Liver (tissue), 9 donors: ENCODE measurements around the gene RAB11FIP3. TPM values are rescaled to one million over a fixed set of nuclear protein-coding genes. Genes with fewer than 3 reads are reported as not detected.
"Not testable (repeated sequence)": the region's sequence is repeated elsewhere in the genome, so short reads cannot be mapped to it uniquely, and the experiment has no call there.

ENCODE experiments used
- DNase-seq: peaks from one replicate; pipeline ENCODE4 v3.0.0-alpha.2; 2017; ENCODE audit warnings: low spot score
- H3K27ac ChIP-seq, 2 donors: one replicate each; pipeline ENCODE4 v1.7.0; 2013; ENCODE audit warnings: inconsistent platforms in 2 of 2, low read length in 2 of 2, control low read depth in 1 of 2, low read depth in 1 of 2, mild to moderate bottlenecking in 1 of 2
- H3K27me3 ChIP-seq, 4 donors: one replicate each; pipeline versions ENCODE4 v1.6.1 to v1.7.0; 2013; ENCODE audit warnings: low read length in 3 of 4, inconsistent platforms in 1 of 4, mild to moderate bottlenecking in 1 of 4, moderate library complexity in 1 of 4; ENCODE audit not compliant: control insufficient read depth in 4 of 4, insufficient read depth in 4 of 4
- H3K36me3 ChIP-seq, 4 donors: one replicate each; pipeline versions ENCODE4 v1.6.1 to v1.7.0; 2013; ENCODE audit warnings: low read length in 3 of 4, mild to moderate bottlenecking in 3 of 4, low read depth in 1 of 4, moderate library complexity in 1 of 4; ENCODE audit not compliant: control insufficient read depth in 4 of 4, insufficient read depth in 3 of 4
- H3K4me1 ChIP-seq, 4 donors: one replicate each; pipeline versions ENCODE4 v1.6.1 to v1.7.0; 2013; ENCODE audit warnings: low read length in 3 of 4, mild to moderate bottlenecking in 3 of 4, moderate library complexity in 1 of 4; ENCODE audit not compliant: control insufficient read depth in 4 of 4, insufficient read depth in 4 of 4
- H3K4me3 ChIP-seq, 3 donors: one replicate each; pipeline versions ENCODE4 v1.6.1 to v1.7.0; 2013; ENCODE audit warnings: low read length in 3 of 3, control low read depth in 1 of 3, low read depth in 1 of 3, mild to moderate bottlenecking in 1 of 3
- H3K9ac ChIP-seq, 2 donors: one replicate each; pipeline ENCODE4 v1.7.0; 2013; ENCODE audit warnings: low read length in 2 of 2, mild to moderate bottlenecking in 2 of 2, moderate library complexity in 2 of 2, control low read depth in 1 of 2, low read depth in 1 of 2
- H3K9me3 ChIP-seq, 4 donors: one replicate each; pipeline versions ENCODE4 v1.6.1 to v1.7.0; 2013; ENCODE audit warnings: low read length in 3 of 4; ENCODE audit not compliant: control insufficient read depth in 4 of 4
- FOXA1 ChIP-seq: IDR thresholded peaks from 2 replicates; pipeline ENCODE4 v1.6.1; 2016; ENCODE audit warnings: antibody characterized with exemption
- GABPA ChIP-seq, 2 donors: IDR thresholded peaks in 1 of 2; conservative IDR thresholded peaks in 1 of 2; 2 replicates each; pipeline ENCODE4 v1.6.1; 2016; ENCODE audit warnings: antibody characterized with exemption in 2 of 2, mild to moderate bottlenecking in 1 of 2, moderate library complexity in 1 of 2
- NR2F2 ChIP-seq: IDR thresholded peaks from 2 replicates; pipeline ENCODE4 v1.6.1; 2016; ENCODE audit warnings: antibody characterized with exemption
- RAD21 ChIP-seq, 2 donors: IDR thresholded peaks; 2 replicates each; pipeline ENCODE4 v1.6.1; 2016; ENCODE audit warnings: antibody characterized with exemption in 2 of 2, mild to moderate bottlenecking in 2 of 2
- RXRA ChIP-seq, 2 donors: IDR thresholded peaks; 2 replicates each; pipeline ENCODE4 v1.6.1; 2017 to 2018; ENCODE audit warnings: antibody characterized with exemption in 2 of 2, mild to moderate bottlenecking in 1 of 2
- SP1 ChIP-seq: IDR thresholded peaks from 2 replicates; pipeline ENCODE4 v1.6.1; 2018; ENCODE audit warnings: antibody characterized with exemption, mild to moderate bottlenecking
- WGBS: extraction: QIAGEN DNeasy Blood & Tissue Kit; methylation state at CpG from one replicate; pipeline ENCODE4 v1.1.7; 2013; 5-methylcytosine and 5-hydroxymethylcytosine counted together
- polyA plus RNA-seq, 2 donors: library from polyadenylated mRNA; stranded (reverse) in 1 of 2; unstranded in 1 of 2; fragments of 200-250 nt in 1 of 2; fragments of >200 nt in 1 of 2; fragmentation: Nextera tagmentation in 1 of 2; extraction: Ambion mirVana in 1 of 2; gene quantifications; one replicate each; pipeline versions ENCODE4 v1.2.1 to v1.2.3, GENCODE V29; 2013 to 2015
- total RNA-seq, 2 donors: library from RNA; depleted of rRNA; stranded (reverse); fragments of >200 nt; gene quantifications; one replicate each; pipeline ENCODE4 v1.2.3, GENCODE V29; 2014
- TF ChIP-seq, protein P1 (sequence below): IDR thresholded peaks from 2 replicates; pipeline ENCODE4 v1.6.1; 2016; ENCODE audit warnings: antibody characterized with exemption, mild to moderate bottlenecking
- donor health status: healthy.
- donor health status: healthy.
- donor health status: healthy.
- donor health status: healthy.
- donor health status: healthy.

RAB11FIP3 gene
- total and polyA plus RNA-seq, 4 donors: 3.5 to 29.4 (median 15.7) TPM

DNA sequence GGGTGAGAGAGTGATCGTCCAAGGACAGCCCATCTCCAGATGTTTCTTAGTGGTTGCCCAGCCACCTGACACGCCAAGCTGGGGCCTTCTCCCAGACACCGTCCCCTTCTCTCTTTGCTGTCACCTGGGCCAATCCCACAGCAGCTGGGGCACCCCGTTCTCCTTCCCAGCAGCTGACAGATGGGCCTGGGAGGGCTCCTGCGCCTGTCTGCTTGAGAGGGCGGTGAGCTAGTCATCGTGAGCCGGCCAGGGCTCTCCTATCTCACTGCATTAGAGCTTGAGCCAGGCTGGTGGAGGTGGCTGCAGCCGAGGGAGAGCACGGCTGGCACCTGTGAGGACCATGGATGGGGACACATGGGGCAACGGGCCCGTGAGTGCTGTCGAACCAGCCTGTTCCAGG is 41.2 kb downstream of the RAB11FIP3 start:
- 92% methylated on average over 13 of the region's 13 CpGs for WGBS
- Histone ChIP-seq H3K36me3 (peaks cover 0 to 7% (median 2%) of the 10 kb centered on the region in 4 donors), H3K9ac (no peak overlapping the region), H3K4me3 (no peak overlapping the region), H3K27ac (no peak overlapping the region), H3K9me3 (no peaks in the 10 kb centered on the region), H3K4me1 (no peaks in the 10 kb centered on the region), H3K27me3 (no peaks in the 10 kb centered on the region)
- DNase-seq: no peak
- TF ChIP-seq SP1 (no peak), GABPA (IDR thresholded peaks at IDR 0.05 in 1 of 2, conservative IDR thresholded peaks at IDR 0.05 in 1 of 2) (no peak), FOXA1 (no peak), RAD21 (IDR thresholded peaks at IDR 0.05) (no peak), NR2F2 (no peak), RXRA (IDR thresholded peaks at IDR 0.05) (no peak)
- TF ChIP-seq, protein P1, sequence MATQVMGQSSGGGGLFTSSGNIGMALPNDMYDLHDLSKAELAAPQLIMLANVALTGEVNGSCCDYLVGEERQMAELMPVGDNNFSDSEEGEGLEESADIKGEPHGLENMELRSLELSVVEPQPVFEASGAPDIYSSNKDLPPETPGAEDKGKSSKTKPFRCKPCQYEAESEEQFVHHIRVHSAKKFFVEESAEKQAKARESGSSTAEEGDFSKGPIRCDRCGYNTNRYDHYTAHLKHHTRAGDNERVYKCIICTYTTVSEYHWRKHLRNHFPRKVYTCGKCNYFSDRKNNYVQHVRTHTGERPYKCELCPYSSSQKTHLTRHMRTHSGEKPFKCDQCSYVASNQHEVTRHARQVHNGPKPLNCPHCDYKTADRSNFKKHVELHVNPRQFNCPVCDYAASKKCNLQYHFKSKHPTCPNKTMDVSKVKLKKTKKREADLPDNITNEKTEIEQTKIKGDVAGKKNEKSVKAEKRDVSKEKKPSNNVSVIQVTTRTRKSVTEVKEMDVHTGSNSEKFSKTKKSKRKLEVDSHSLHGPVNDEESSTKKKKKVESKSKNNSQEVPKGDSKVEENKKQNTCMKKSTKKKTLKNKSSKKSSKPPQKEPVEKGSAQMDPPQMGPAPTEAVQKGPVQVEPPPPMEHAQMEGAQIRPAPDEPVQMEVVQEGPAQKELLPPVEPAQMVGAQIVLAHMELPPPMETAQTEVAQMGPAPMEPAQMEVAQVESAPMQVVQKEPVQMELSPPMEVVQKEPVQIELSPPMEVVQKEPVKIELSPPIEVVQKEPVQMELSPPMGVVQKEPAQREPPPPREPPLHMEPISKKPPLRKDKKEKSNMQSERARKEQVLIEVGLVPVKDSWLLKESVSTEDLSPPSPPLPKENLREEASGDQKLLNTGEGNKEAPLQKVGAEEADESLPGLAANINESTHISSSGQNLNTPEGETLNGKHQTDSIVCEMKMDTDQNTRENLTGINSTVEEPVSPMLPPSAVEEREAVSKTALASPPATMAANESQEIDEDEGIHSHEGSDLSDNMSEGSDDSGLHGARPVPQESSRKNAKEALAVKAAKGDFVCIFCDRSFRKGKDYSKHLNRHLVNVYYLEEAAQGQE: no peak

DNA sequence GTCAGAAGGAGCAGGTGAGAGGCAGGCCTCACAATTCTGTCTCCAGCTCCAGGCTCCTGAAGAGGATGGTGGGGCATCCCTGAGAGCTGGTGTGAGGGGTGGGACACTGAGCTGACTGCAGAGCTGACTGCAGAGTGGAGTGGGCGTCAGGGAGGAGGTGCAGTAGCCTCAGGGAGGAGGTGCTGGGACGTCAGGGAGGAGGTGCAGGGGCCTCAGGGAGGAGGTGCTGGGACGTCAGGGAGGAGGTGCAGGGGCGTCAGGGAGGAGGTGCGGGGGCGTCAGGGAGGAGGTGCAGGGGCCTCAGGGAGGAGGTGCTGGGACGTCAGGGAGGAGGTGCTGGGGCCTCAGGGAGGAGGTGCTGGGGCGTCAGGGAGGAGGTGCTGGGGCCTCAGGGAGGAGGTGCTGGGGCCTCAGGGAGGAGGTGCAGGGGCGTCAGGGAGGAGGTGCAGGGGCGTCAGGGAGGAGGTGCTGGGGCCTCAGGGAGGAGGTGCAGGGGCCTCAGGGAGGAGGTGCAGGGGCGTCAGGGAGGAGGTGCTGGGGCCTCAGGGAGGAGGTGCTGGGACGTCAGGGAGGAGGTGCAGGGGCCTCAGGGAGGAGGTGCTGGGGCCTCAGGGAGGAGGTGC is 41.9 kb downstream of the RAB11FIP3 start:
- H3K27me3 ChIP-seq, DNase-seq, H3K9me3 ChIP-seq, H3K4me3 ChIP-seq, H3K9ac ChIP-seq, H3K27ac ChIP-seq, H3K4me1 ChIP-seq, H3K36me3 ChIP-seq: not testable (repeated sequence)
- WGBS: 87% methylated on average over 12 of the region's 12 CpGs

GRCh38 chr16:468068-468821 is 42.8 kb downstream of the RAB11FIP3 start:
- WGBS: 82% methylated on average over 19 of the region's 19 CpGs
- TF ChIP-seq GABPA (IDR thresholded peaks at IDR 0.05 in 1 of 2, conservative IDR thresholded peaks at IDR 0.05 in 1 of 2): no peak
- no peak for TF ChIP-seq RXRA (IDR thresholded peaks at IDR 0.05)
- TF ChIP-seq, protein P1: no peak

DNA sequence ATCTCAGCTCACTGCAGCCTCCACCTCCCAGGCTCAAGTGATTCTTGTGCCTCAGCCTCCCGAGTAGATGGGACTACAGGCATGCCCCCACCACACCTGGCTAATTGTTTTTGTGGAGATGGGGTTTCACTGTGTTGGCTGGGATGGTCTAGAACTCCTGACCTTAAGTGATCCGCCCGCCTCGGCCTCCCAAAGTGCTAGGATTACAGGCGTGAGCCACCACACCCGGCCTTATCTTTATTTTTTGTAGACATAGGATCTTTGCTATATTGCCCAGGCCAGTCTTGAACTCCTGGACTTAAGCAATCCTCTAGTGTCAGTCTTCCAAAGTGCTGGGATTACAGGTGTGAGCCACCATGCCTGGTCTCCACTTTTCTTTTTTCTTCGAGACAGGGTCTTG is 44.0 kb downstream of the RAB11FIP3 start:
- H3K4me3 ChIP-seq, DNase-seq, H3K27me3 ChIP-seq: not testable (repeated sequence)

More at GRCh38 chr16:468068-468821, 42.8 kb downstream of the RAB11FIP3 start:
- DNase-seq: no peak
- H3K9me3 ChIP-seq: no peaks in the 10 kb centered on the region
- no peak overlapping the region for H3K27ac ChIP-seq
- H3K4me3 ChIP-seq: no peak overlapping the region
- no peaks in the 10 kb centered on the region for H3K4me1 ChIP-seq
- H3K27me3 ChIP-seq: no peaks in the 10 kb centered on the region
- H3K9ac ChIP-seq: no peak overlapping the region
- peaks cover 0 to 9% (median 5%) of the 10 kb centered on the region in 4 donors for H3K36me3 ChIP-seq

More for the DNA sequence above, 44.0 kb downstream of the RAB11FIP3 start:
- H3K27ac ChIP-seq, H3K9ac ChIP-seq, H3K36me3 ChIP-seq, H3K4me1 ChIP-seq, H3K9me3 ChIP-seq: not testable (repeated sequence)
- WGBS: 90% methylated on average over 7 of the region's 7 CpGs
